PFSK-1 (cell line): Measurements from ENCODE around the gene CBFB.

Experiments
- FOXP2 ChIP-seq: optimal IDR thresholded peaks from 2 replicates; pipeline ENCODE3; 2011; ENCODE audit warnings: borderline replicate concordance, control low read depth, inconsistent platforms; ENCODE audit not compliant: insufficient read depth; ENCODE audit errors: extremely low read length, extremely low read depth
- POLR2AphosphoS5 ChIP-seq: IDR thresholded peaks from 2 replicates; pipeline ENCODE4 v1.6.1; 2012; ENCODE audit warnings: low read depth, mild to moderate bottlenecking, control low read depth, low read length, moderate library complexity
- SIN3A ChIP-seq: IDR thresholded peaks from 2 replicates; pipeline ENCODE4 v1.6.1; 2012; ENCODE audit warnings: mild to moderate bottlenecking, low read length, moderate library complexity, borderline replicate concordance; ENCODE audit not compliant: insufficient read depth
- TAF1 ChIP-seq: IDR thresholded peaks from 2 replicates; pipeline ENCODE4 v1.6.1; 2012; ENCODE audit warnings: low read length, control low read depth, borderline replicate concordance; ENCODE audit not compliant: insufficient read depth
- TF ChIP-seq, protein P1 (sequence below), 2 experiments: IDR thresholded peaks; 2 replicates each; pipeline versions ENCODE4 v1.6.1 to v1.8.0; 2011 to 2012; ENCODE audit warnings: low read depth in 2 of 2, low read length in 2 of 2, control low read depth in 1 of 2, inconsistent platforms in 1 of 2, mild to moderate bottlenecking in 1 of 2, moderate library complexity in 1 of 2; ENCODE audit not compliant: insufficient read depth in 1 of 2

The CBFB gene

DNA sequence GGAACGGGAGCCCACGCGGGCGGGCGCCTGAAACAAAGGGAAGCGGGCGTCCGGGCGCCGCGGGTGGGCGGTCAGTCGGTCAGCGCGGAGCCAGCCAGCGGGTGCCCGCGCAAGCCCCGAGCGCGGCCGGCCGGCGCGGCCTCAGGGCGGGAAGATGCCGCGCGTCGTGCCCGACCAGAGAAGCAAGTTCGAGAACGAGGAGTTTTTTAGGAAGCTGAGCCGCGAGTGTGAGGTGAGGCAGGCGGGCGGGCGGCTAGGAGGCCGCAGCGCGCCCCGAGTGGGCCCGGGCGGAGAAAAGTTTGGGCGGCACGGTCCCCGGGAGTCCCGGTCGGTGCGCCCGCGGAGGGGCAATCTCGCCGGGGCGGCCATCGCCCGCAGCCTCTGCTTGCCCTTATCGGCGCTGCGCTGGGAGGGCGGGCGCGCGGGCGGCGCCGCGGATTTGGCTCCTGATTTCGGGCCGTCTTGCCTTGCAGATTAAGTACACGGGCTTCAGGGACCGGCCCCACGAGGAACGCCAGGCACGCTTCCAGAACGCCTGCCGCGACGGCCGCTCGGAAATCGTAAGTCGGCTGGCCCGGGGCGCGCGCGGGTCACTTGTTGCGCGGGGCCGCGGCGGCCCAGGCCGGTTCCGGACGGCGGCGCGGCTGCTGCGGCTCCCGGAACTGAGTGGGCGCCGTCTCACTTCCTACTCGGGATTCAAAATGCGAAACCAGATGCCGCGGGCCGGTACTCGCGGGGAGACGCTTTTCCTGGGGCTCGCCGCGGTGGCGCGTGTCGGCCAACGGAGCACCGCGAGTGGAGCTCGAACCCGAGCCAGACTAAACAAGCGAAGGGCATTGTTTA, 526 bp downstream of the CBFB start:
- TF ChIP-seq SIN3A (no peak), POLR2AphosphoS5 (no peak; the same call in 1 of the 2 replicates), TAF1 (peak; percentile 3; the same call in 1 of the 2 replicates), FOXP2 (peak; percentile 22)
- TF ChIP-seq, protein P1, sequence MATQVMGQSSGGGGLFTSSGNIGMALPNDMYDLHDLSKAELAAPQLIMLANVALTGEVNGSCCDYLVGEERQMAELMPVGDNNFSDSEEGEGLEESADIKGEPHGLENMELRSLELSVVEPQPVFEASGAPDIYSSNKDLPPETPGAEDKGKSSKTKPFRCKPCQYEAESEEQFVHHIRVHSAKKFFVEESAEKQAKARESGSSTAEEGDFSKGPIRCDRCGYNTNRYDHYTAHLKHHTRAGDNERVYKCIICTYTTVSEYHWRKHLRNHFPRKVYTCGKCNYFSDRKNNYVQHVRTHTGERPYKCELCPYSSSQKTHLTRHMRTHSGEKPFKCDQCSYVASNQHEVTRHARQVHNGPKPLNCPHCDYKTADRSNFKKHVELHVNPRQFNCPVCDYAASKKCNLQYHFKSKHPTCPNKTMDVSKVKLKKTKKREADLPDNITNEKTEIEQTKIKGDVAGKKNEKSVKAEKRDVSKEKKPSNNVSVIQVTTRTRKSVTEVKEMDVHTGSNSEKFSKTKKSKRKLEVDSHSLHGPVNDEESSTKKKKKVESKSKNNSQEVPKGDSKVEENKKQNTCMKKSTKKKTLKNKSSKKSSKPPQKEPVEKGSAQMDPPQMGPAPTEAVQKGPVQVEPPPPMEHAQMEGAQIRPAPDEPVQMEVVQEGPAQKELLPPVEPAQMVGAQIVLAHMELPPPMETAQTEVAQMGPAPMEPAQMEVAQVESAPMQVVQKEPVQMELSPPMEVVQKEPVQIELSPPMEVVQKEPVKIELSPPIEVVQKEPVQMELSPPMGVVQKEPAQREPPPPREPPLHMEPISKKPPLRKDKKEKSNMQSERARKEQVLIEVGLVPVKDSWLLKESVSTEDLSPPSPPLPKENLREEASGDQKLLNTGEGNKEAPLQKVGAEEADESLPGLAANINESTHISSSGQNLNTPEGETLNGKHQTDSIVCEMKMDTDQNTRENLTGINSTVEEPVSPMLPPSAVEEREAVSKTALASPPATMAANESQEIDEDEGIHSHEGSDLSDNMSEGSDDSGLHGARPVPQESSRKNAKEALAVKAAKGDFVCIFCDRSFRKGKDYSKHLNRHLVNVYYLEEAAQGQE (IDR thresholded peaks at IDR 0.05; ENCODE audit: insufficient read depth in 1 of 2, low read depth in 2 of 2, low read length in 2 of 2), result no peak

DNA sequence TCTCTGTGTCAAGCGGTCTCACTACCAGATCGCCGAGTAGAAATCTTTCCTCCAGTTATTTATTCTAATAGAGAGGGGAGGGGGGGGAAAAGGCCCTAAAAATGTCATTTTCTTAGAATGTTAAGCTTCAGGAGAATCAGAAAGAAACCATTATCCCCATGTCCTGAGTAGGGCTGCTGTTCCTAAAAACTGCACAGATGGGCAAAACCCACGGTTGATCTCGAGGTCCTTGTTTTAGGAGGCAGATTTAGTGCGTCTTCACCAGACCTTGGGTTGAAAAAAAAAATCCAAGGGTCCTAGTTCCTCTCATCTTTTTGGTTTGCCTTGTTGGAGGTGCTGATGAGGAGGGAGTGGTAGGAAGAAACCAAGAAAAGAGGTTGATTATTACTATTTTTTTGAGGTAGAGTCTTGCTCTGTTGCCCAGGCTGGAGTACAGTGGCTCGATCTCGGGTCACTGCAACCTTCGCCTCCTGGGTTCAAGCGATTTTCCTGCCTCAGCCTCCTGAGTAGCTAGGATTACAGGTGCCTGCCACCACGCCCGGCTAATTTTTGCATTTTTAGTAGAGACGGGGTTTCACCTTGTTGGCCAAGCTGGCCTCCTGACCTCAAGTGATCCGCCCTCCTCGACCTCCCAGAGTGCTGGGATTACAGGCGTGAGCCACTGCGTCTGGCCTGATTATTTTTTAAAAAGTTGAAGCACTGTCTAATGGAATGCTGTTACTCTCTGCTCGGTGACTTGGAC, 1.4 kb downstream of the CBFB start:
- TF ChIP-seq SIN3A, result no peak
- no peak for TF ChIP-seq FOXP2
- TF ChIP-seq, protein P1 (IDR thresholded peaks at IDR 0.05; ENCODE audit: insufficient read depth in 1 of 2, low read depth in 2 of 2, low read length in 2 of 2), result no peak
- no peak for TF ChIP-seq TAF1
- no peak for TF ChIP-seq POLR2AphosphoS5

DNA sequence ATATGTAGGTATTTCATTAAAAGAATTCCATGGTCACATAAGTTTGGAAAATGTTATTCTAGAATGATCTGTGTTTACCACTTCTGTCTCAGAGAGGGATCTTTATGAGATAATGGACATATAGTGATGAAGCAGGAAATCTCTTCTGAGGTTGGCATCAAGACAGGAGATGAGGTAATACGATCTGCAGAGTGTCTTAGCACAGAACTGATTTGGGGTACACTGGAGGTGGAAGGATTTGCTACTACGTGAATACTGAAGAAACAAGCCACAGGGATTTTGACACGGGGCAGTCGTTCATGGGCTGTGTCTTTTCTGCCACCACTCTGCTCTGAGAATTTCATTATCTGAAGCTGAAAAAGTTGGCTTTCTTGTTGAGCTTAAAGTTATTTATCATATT, 5.5 kb downstream of the CBFB start:
- TF ChIP-seq TAF1, result no peak
- no peak for TF ChIP-seq FOXP2
- no peak for TF ChIP-seq POLR2AphosphoS5
- no peak for TF ChIP-seq SIN3A
- TF ChIP-seq, protein P1 (IDR thresholded peaks at IDR 0.05; ENCODE audit: insufficient read depth in 1 of 2, low read depth in 2 of 2, low read length in 2 of 2), result no peak

DNA sequence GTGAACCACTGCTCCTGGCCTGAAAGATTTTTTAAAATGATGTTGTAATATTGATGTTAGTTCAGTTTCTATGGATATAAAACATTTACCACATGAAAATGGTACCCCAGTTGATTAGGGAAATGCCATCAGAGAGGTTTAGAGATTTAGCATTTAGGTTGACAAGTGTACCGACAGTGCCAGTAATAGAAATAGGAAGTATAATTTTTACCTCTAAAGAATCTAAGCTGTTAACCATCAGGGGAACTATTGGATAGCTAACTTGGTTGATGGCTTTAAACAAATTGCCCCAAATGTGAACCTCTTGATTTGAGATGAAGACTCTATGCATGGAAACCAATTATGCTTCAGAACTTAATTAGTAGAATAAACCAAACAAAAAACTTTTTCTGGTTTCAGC, 6.4 kb downstream of the CBFB start:
- TF ChIP-seq FOXP2 (no peak), TAF1 (no peak), SIN3A (no peak), POLR2AphosphoS5 (no peak)
- TF ChIP-seq, protein P1 (IDR thresholded peaks at IDR 0.05; ENCODE audit: insufficient read depth in 1 of 2, low read depth in 2 of 2, low read length in 2 of 2), result no peak
